Stimulated activated CD4-positive, alpha-beta T cell treated with anti-CD3 and anti-CD28 coated beads, Interleukin-2, amount 100 ng/mL, for 24 hours (primary cell): ENCODE measurements around the gene ANO9.
"Not testable (repeated sequence)": the region's sequence is repeated elsewhere in the genome, so short reads cannot be mapped to it uniquely, and the experiment has no call there.

Experiments
- DNase-seq, 2 donors: peaks; one replicate each; pipeline ENCODE4 v3.0.0-alpha.2; 2020

The ANO9 gene

DNA sequence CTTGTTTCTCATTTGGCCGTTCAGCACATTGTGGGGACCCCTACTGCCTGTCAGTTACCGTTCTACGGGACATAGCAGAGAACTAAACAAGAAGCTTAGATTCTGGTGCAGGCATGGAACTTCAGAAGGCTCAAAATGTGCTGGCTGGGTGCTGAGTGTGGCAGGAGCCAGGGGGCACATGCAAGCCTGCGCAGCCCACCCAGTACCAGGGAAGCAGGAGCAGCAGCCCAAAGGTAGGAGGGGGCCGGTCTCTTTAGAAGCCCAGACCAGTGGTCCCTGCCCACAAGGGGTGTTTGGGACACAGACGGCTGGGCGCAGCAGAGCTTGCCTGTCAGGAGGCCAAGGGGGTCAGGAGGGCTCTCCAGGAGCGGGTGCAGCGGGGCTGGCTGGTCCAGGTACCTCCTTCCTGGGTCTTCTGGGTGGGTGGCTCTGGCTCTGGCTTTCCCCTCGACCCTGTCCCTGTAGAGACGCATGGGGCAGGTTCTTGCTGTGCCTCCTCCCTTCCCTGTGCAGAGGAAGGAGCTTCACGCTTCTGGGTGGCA lies 10.5 kb upstream of the ANO9 start:
- DNase-seq = no peak

DNA sequence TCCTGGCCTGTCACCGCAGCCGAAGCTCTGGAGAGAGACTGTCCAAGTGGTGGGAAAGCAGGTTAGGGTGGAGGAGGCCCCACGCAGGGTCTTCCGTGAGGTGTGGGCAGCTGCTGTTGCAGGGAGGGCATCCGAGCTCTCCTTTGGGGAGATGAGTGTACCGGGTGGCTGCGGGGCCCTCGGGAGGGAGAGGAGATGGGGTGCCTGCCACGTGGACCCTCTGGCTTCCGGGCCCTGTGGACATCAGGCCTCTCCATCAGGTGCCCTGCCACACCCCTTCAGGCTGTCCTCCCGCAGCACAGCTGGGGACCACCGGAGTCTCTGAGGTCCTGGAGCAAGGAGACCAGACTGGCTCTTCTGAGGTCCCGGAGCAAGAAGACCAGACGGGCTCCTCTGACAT lies 9.9 kb upstream of the ANO9 start:
- DNase-seq = no peak

DNA sequence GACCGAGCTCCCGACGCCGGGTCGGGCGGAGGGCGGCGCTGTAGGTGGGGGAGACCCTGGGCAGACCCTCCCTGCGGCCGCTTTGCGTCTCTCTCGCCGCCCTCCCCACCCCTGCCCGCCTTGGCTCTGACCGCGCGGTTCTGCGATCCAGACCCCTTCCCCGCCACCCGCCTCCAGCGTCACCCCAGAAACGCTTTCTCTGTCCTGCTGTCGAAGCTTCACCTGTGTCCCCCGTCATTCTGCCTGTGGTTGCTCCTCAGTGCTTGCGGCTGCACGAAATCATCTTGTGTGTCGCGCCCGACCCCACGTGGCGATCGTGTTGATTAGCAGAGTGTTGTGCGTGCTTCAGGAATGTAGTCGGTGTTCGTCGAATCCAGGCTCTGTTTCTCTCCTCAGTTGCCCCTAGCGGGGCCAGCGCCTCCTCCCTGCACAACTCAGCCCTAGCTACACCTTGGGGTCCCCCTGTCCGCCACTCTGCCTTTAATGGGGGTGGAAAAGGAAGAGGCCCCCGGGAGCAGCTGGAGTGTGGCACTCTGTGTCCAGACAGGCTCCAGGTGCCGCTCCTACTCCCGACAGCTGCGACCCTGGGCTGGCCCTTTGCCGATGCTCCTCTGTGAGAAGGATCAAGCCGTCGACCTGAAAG lies 9.1 kb upstream of the ANO9 start:
- DNase-seq = peak; percentile 72 to 75

DNA sequence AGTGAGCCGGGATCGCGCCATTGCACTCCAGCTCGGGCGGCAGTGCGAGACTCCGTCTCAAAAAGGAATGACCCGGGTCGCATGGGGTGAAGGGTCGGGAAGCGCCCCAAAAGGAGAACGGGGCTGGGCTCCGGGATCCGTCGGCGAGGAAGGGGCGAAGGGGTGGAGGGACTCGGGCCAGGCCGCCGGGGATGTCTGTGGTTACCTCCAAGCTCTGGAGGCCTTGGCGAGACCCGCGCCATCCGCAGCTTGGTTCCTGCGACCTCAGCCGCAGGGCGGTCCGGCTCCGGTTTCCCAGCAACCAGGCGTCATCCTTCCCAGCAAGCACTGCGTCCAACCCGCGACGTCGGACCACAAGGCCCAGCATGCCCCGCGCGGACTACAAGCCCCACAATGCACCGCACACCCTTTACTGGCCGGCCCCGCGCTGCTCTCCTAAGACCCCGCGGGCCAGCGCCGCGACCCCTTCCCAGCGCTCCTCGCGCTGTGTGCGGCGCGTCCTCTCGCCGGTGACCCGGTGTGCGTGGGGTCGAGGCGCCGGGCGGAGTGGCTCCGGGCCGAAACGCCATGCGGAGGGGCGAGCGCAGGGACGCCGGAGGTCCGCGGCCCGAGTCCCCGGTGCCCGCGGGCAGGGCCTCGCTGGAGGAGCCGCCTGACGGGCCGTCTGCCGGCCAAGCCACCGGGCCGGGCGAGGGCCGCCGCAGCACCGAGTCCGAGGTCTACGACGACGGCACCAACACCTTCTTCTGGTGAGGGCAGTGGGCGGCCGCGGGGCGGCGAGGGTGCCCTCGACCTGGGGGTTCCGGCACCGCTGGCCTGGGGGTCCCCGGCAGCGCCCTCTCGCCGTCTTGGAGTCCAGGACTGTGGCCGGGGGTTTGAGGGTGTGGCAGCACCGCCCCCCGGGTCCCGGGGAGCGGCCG lies 8.3 kb upstream of the ANO9 start, which contains the start of gene PTDSS2:
Gene PTDSS2, plus strand, starts transcription at position 391 of the 920 bp plus-strand sequence. Its CDS starts 177 bp downstream, at position 568.
- peak; percentile 95 for DNase-seq

DNA sequence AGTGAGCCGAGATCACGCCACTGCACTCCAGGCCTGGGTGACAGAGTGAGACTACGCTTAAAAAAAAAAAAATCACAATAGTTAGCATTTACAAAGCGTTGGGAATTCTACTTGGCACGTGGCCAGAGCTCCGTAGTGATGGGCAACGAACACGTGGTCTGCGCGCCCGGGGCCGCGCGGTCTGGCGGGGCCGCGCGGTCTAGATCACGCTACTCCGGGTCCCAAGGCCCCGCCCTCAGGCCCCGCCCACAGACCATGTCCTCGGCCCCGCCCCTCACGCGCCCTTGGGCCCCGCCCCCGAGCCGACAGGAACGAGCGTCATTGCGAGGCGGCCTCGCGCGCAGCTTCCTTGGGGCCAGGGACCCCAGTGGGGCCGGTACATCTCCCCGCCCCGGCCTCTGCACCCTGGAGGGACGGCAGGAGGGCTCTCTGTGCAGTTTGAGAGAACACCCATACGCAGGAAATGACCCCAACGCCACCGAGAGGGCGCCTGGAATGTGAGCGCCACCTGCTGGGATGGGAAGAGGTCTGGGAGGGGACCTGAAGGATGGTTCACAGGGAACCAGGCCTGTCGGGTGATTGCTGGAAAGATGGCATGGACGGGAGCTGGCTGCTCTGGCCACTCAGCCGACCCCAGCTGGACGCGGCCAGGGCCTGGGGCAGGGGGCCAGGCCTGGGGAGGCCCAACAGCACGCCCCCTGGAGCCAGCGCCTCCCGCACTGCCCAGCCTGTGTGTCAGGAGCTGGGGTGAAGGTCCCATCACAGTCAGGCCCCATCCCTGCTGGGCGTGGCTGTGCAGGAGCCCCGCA lies 6.3 kb upstream of the ANO9 start:
- DNase-seq = peak; percentile 97 to 99

DNA sequence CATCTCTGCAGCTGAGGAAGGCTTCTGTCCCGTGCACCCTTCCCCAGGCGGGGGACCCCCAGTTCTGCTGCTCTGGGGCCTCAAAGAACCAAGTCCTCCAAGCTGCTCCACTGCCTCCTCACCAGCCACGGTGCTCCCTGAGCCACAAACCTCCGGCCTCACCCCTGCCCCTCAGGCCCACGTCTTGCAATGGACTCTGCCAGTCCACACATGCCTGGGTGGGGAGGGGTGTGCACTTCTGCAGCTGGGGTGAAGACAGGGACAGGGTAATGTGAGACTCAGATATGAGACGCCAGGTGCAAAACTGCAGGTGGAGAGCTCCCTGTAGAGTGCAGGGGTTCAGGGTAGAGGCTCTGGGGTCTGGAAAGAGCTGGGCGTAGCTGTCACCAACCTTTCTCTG lies 5.1 kb upstream of the ANO9 start:
- DNase-seq = no peak

DNA sequence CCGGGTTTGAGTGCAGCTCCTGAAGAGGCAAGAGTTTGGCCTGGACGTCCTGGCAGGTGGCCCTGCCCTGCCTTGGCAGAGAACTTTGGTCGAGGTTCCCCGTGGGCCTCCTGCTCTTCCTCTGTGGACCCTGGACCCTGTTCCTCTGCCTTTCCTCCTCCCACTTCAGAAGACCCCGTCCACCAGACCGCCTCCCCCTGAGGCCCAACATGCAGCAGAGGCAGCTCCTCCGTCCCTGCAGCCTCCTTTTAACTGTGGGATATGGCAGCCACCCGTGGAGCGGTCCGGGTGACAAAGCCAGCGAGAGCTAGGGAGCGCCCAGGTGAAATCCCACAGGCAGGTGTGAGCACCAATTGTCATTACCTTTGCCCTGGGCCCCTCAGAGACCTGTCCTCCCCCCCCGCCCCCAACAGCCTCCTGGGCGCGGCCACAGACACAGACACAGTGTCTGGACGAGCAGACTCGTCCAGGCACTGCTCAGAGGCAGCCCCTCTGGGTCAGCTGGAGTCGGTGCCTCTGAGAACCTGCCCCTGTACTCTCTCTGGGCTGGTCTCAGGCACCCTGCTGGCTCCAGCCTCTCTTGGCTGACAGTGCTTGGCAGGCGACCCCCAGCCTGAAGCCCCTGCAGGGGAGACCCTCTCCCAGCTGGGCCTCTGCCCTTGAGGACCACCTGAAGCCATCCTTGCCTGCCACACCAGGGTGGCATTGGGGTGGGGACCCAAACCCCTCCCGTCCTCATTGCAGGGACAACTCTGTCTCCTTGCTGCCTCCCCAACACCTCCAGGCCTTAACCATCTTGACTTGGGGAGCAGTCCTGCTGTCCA lies 4.2 kb upstream of the ANO9 start:
- DNase-seq = no peak

DNA sequence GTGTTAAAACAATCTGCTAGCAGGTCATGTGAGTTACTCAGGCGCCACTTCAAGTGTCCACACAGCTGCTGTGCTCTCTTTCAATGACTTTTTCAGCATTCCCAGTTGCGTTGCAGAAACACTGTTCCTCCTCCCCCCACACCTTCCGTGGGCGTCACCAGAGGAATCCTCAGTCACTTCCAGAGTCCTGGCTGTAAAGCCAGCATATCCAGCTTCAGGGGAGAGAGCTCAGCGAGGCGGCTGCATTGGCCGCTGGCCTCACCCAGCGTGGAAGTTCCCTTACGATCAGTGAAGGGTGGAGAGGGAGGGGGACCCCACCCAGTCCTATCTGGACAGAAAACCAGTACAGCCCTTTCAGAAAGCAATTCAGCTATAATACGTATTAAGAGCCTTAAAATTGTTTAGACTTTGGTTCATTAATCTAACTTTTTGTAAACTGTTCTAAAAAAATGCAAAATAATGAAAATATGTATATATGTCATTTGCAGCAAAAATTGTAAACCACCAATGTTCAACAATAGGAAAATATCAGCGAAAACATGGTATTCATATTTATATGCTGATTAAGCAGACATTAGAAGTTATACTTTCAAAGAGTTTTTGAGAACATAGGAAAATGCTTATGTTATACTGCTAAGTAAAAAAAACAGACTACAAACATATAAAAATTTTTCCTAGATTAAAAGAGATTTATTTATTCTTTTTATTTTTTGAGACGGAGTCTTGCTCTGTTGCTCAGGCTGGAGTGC lies 2.8 kb upstream of the ANO9 start:
- no peak for DNase-seq

DNA sequence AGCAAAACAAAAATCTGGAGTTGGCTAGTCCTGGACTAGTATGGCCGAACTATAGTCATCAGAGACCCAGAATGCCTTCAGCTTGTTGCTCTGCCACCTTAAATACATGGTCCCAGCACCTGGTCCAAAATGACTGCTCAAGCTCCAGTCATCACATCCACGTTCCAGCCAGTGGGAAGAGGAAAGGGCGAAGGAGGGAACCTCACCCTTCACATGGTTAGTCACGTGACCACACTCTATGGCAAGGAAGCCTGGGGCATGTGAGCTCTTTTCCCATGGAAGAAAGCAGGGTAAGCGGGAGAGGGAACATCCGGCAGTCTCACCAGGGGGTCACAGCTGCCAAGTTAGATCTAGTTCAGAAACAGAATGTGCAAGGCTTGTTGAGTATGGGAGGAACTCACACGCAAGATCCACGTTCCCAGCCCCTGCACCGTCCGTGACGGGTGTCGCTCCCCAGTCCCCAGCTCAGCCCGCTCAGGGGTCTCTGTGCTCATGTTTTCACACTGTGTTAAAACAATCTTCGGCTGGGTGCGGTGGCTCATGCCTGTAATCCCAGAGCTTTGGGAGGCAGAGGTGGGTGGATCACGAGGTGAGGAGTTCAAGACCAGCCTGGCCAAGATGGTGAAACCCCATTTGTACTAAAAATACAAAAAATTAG lies 1.9 kb upstream of the ANO9 start:
- DNase-seq = no peak

DNA sequence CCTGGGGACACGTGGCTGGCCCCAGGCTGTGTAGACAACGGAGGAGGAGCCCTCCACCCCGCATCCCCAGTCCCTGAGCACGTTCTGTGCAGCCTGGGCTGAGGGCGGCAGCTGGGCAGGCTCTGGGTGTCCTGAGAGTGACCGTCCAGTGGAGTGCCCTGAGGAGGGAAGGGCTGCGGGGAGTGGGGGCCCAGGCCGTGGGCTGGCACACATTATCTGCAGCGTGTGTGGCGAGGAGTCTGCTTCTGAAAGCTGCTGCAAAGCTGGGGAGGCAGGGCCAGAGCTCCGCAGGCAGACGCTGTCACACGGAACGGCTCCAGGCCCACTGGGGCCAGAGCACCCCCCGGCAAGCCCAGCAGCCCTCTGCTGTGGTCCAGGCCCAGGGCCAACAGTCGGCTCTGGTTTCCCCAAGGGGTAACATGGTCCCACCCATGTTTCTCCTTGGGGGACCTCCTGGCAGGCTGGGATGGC lies 835 bp upstream of the ANO9 start:
- no peak for DNase-seq

DNA sequence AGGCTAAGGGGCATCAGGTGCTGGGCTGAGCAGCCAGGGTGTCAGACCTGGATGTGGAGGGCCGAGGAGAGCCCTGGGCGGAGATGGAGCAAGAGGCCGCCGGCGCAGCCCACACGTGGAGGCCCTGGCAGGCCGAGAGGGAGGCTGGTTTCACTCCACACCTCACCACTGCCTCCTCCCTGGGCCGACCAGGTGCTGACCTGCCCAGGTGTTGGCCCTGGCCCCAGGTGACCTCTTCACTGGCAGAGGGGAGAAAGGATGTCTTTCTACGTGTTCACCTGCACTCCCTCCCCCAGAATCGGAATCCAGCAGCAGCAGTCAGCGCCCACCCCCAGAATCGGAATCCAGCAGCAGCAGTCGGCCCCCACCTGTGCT lies 781 bp downstream of the ANO9 start:
- DNase-seq = no peak

DNA sequence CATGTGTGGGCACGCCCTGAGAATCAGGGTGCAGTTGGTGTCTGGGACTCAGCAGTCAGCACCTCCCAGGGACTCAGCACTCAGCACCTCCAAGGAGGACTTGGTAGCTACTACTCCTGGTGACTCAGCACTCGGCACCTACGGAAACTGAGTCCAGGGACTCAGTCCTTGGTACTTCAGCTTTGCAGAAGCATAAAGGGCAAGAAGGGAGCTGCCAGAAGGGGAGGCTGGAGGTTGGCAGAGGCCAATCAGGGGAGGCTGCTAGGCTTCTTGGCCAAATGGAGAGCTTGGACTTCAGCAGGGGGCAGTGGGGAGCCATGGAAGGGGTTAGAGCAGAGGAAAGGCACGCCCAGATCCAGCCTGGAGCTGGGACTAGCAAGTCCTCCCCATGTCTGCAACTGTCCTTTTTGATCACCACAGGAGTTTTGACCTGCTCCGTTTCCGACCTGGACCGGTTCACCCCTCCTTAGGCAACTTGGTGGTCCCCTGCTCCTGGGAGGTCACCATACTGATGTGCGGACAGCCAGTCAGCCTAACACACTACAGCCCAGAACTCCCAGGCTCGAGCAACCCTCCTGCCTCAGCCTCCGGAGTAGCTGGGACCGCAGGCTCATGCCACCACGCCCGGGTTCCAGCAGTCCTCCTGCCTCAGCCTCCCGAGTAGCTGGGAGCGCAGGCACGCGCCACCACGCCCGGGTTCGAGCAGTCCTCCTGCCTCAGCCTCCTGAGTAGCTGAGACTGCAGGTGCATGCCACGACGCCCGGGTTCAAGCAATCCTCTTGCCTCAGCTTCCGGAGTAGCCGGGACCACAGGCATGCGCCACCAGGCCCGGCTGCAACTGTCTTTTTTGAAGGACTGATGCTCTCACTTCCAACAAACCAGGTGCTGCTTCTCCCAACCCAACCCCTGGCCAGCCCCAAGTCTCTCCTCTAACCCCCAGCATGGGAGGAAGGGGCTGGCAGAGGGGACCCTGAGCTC lies 1.5 kb downstream of the ANO9 start:
- no peak for DNase-seq

DNA sequence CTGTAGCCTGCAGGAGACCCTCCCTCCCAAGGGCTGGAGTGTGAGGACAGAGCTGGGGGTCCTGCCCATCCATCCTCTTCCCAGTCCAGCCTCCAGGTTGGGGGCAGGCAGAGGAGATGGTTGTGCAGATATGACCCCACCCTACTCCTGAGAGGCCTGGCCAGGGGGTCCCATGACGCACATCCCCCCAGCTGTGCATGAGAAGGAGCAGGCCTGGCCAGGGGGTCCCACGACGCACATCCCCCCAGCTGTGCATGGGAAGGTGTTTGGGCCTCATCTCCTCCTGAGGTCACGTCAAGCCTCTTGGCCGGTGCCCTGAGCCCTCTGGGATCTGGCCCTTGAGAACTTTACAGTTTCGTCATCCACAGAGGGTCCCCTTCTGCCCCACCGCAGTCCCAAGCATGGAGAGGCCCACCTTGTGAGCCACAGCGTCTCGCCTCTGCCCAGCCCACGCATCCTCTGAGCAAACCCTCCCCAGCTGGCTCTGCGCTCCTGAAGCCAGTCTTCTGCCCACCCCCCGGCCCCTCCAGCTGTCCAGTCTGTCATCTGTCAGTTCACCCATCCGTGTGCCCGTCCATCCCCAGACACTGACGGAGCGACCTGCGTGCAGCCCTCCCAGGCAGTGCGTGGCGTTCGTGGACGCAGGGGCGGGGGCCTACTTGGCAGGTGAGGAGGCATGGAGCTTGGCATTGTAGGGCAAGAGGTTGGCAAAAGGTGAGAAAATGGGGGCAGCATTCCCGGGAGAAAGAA lies 2.3 kb downstream of the ANO9 start:
- DNase-seq = no peak

DNA sequence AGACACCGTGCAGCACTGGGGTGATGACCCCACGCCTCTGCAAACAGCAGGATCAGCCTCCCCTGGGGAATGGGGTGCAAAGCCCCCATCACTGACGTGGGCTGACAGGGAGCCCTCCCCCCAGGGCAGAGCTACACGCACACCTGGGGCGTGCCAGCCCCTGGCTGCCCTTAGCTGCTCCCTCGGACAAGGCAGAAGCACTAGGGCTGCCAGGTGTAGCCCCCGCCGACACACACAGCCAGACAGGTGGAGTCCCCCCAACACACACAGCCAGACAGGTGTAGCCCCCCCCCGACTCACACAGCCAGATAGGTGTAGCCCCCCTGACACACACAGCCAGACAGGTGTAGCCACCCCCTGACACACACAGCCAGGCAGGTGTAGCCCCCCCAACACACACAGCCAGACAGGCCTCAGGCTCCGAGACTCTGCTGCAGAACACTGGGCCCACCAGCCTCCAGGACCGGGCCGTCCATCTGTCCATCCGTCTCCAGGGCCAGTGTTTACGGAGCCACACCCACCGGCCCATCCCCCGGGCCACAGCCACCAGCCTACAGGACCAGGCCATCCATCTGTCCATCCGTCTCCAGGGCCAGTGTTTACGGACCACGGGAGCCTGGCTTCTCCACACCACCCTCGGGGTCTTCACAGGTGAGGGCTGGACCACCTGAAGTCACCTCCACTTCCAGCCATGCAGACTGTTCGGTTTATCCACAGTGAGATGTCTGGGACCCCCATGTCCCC lies 3.5 kb downstream of the ANO9 start:
- no peak for DNase-seq

DNA sequence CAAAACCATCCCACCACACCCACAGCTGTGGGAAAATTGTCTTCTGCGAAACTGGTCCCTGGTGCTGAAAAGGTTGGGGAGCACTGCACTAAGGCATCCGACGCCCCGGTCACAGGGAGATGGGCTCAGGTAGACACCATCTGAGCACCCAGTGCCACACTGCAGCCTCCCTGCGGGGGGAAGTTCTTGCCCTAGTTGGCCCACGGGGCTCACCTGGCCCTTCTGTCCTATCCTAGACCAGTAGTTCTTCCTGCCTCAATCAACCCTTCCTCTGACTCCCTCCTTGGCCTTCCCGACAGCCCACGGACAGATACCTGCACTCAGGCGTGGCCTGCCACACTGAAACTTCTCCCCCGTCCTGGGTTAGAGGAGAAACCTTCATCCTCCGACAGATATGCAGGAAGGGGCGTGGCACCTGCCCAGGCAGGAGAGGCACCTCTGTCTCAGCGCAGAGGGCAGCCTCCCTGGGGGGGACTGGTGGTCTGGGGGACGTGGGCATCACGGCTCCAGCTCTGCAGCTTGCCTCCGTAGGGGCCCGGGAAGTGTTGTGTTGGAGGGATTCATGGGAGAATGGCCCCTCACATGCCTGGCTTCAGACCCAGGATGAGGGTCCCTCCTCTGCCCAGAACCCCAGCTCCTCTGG lies 4.5 kb downstream of the ANO9 start:
- no peak for DNase-seq

DNA sequence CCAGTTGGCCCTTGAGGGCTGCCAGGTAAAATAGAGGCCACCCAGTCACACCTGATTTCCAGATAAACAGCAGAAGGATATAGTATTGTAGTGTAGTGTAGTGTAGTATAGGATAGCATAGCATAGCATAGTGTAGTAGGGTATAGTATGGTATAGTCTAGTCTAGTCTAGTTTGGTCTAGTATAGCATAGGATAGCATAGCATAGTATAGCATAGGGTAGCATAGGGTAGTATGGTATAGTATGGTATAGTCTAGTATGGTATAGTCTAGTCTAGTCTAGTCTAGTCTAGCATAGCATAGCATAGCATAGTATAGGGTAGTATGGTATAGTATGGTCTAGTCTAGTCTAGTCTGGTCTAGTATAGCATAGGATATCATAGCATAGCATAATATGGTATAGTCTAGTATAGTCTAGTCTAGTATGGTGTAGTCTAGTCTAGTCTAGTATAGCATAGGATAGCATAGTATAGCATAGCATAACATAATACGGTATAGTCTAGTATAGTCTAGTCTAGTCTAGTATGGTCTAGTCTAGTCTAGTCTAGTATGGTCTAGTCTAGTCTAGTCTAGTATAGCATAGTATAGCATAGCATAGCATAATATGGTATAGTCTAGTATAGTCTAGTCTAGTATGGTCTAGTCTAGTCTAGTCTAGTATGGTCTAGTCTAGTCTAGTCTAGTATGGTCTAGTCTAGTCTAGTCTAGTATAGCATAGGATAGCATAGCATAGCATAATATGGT lies 6.6 kb downstream of the ANO9 start:
- not testable (repeated sequence) for DNase-seq

DNA sequence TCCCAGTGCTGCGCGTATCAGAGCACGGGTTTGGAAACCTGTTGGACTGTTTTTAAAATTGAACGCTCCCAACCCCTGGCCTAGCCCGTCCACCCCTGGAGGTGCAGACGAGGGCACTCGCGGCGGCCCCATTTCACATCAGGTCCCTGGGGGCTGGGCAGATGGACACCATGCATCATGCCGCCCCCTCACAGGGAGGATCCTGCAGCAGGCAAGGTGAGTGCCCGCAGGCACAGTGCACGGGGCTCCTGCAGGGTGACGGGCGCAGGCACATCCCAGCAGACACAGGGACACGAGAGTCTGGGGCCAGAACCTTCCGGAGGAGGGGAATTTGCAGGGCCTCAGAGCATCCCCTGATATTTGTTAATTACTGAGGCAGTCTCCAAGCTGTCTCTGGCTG lies 7.3 kb downstream of the ANO9 start:
- DNase-seq = no peak
